Natural killer cell treated with Interleukin-12 subunit alpha and Interleukin-12 subunit beta and Interleukin-15 and Interleukin-18, amount 100 ng/mL, for 72 hours (primary cell): Measurements from ENCODE around the gene ZNF236. TPM values are rescaled to one million over a fixed set of nuclear protein-coding genes. Genes with fewer than 3 reads are reported as not detected.
"Not testable (repeated sequence)": the region's sequence is repeated elsewhere in the genome, so short reads cannot be mapped to it uniquely, and the experiment has no call there.

Source experiments
- ATAC-seq, 2 donors: fragments of 150-1000 bp; cut with Tn5 transposase in 1 of 2; sonication (Bioruptor Pico), chemical (Tn5 transposase) in 1 of 2; 2 replicates each; pipeline ENCODE4 v1.10.0; 2021
- DNase-seq: peaks from one replicate; pipeline ENCODE4 v3.0.0; 2022; ENCODE audit warnings: low spot score
- H3K27ac Mint-ChIP-seq, 2 donors: 1 replicate in 1 of 2; 2 replicates in 1 of 2; pipeline ENCODE4 v1.8.0; 2022; ENCODE audit warnings: mixed read lengths in 2 of 2, mild to moderate bottlenecking in 1 of 2, moderate library complexity in 1 of 2
- H3K27me3 Mint-ChIP-seq, 2 donors: 1 replicate in 1 of 2; 2 replicates in 1 of 2; pipeline ENCODE4 v1.8.0; 2022; ENCODE audit warnings: mixed read lengths in 2 of 2
- H3K36me3 Mint-ChIP-seq: one replicate; pipeline ENCODE4 v1.8.0; 2022; ENCODE audit warnings: mixed read lengths
- H3K4me1 Mint-ChIP-seq, 2 donors: 1 replicate in 1 of 2; 2 replicates in 1 of 2; pipeline ENCODE4 v1.8.0; 2022; ENCODE audit warnings: low read depth in 2 of 2, mixed read lengths in 2 of 2, mild to moderate bottlenecking in 1 of 2
- H3K4me3 Mint-ChIP-seq: one replicate; pipeline ENCODE4 v1.8.0; 2022; ENCODE audit warnings: mixed read lengths
- H3K9me3 Mint-ChIP-seq: 2 replicates; pipeline ENCODE4 v1.8.0; 2022; ENCODE audit warnings: mixed read lengths
- total RNA-seq, 2 donors: library from RNA; stranded (reverse); gene quantifications; one replicate each; pipeline ENCODE4 v1.2.3, GENCODE V29; 2022

The ZNF236 gene
- total RNA-seq, 2 donors from 2014 or later: 18.0 to 37.4 TPM

DNA sequence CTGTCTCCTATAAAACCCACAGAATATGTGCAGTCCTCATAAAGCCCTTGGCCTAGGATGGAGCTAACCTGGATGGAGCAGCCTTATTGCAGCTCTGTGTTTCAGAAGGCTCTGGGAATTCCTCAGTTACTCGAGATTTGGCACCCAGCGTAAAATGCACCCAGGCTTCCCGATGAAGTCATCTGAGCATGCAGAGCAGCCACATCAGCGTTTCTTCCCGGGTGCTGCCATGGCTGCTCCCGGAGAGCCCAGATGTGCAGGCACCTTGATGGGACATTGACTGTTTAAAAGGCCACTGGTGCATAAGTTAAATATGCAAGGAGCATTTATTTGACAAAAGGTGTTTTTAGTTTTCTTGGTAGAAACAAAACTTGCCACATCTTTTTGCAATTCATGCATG, 195.0 kb downstream of the ZNF236 start:
- DNase-seq (no peak), ATAC-seq (no peak)
- peaks cover 13% of the 10 kb centered on the region for H3K36me3 Mint-ChIP-seq
- H3K9me3 Mint-ChIP-seq: peaks cover 6% of the 10 kb centered on the region
- H3K27me3 Mint-ChIP-seq: no peaks in the 10 kb centered on the region
- H3K4me3 Mint-ChIP-seq: no peak overlapping the region
- H3K27ac Mint-ChIP-seq: peak overlapping the region; percentile 70 to 79
- peaks cover 56 to 66% of the 10 kb centered on the region in 2 donors for H3K4me1 Mint-ChIP-seq

DNA sequence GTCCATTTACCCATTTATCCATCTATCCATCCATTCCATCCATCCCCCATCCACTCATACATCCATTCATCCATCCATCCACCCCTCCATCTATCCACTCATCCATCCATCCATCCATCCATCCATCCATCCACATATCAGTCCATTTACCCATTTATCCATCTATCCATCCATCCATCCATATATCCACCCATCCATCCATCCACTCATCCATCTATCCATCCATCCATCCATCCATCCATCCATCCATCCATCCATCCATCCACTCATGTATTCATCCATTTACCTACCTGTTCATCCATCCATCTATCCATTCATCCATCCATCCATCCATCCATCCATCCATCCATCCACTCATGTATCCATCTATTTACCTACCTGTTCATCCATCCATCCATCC, 196.3 kb downstream of the ZNF236 start:
- not testable (repeated sequence) for H3K4me3 Mint-ChIP-seq, ATAC-seq, H3K9me3 Mint-ChIP-seq, H3K27me3 Mint-ChIP-seq, DNase-seq
- H3K27ac Mint-ChIP-seq: peak overlapping the region; percentile 14 to 70
- H3K36me3 Mint-ChIP-seq: peaks cover 13% of the 10 kb centered on the region
- H3K4me1 Mint-ChIP-seq: peaks cover 61 to 73% of the 10 kb centered on the region in 2 donors

DNA sequence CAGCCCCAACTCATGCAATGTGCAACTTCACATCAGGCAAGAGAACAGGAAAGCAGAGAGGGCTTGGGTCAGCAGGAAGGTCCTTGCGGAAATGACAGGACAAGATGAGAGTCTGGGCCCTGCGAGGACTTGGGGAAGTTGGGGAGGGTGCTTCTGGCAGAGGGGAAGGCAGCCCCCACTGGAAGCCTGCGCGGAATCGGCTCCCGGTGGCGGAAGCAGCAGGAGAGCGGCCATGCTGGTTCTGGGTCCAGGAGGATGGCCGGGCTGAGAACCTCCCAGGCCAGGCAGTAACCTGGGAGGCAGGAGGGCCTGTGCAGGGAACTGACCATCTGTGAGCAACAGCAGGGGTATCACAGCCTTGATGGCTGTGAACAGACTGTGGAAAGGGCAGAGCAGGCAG, 197.3 kb downstream of the ZNF236 start:
- no peak for ATAC-seq
- H3K4me1 Mint-ChIP-seq: peaks cover 70 to 75% of the 10 kb centered on the region in 2 donors
- no peak for DNase-seq
- peak overlapping the region; percentile 14 to 70 for H3K27ac Mint-ChIP-seq
- peaks cover 6% of the 10 kb centered on the region for H3K9me3 Mint-ChIP-seq
- no peaks in the 10 kb centered on the region for H3K27me3 Mint-ChIP-seq
- H3K4me3 Mint-ChIP-seq: peak overlapping the region; percentile 55
- H3K36me3 Mint-ChIP-seq: peaks cover 13% of the 10 kb centered on the region
